Measurements from ENCODE around the gene KRTAP5-8. TPM values are rescaled to one million over a fixed set of nuclear protein-coding genes. Genes with fewer than 3 reads are reported as not detected.

The KRTAP5-8 gene
- total RNA-seq, 1 experiment from 2014 or later: not detected

- Histone ChIP-seq H3K18ac (ENCODE audit: insufficient read length, low read depth, low read length) (no peak overlapping the region), H3K23ac (ENCODE audit: insufficient read length, low read depth, low read length) (no peak overlapping the region), H3K79me1 (ENCODE audit: insufficient read depth, low read depth, low read length, poor library complexity, severe bottlenecking) (no peaks in the 10 kb centered on the region), H2BK20ac (ENCODE audit: low read depth, low read length, poor library complexity, severe bottlenecking) (no peak overlapping the region), H3K9me3 (ENCODE audit: control insufficient read depth, low read depth, low read length) (no peaks in the 10 kb centered on the region), H2BK120ac (ENCODE audit: low read depth, low read length, poor library complexity, severe bottlenecking) (no peak overlapping the region), H2AFZ (ENCODE audit: low read length) (no peak overlapping the region), H3K14ac (ENCODE audit: insufficient read depth, low read length) (no peak overlapping the region), H3K4me1 (ENCODE audit: insufficient read depth, low read length) (no peaks in the 10 kb centered on the region; the same call in 1 of the 2 replicates), H2BK5ac (ENCODE audit: insufficient read length, low read length) (no peak overlapping the region), H3T11ph (ENCODE audit: low read length) (no peak overlapping the region), H3K9ac (ENCODE audit: extremely low read depth, insufficient read length, low read length) (no peak overlapping the region), H3K79me2 (ENCODE audit: insufficient read depth, low read length) (no peaks in the 10 kb centered on the region), H3K23me2 (ENCODE audit: insufficient read length, low read depth, low read length, poor library complexity, severe bottlenecking) (no peaks in the 10 kb centered on the region), H4K20me1 (ENCODE audit: control insufficient read depth, insufficient read depth, insufficient read length) (no peaks in the 10 kb centered on the region), H4K5ac (ENCODE audit: insufficient read length, low read depth, low read length) (no peak overlapping the region), H3K4me2 (ENCODE audit: insufficient read depth, insufficient read length, low read length) (no peak overlapping the region), H3K27ac (ENCODE audit: insufficient read length, low read depth, low read length) (no peak overlapping the region), H2AK5ac (ENCODE audit: insufficient read length, low read length) (no peak overlapping the region), H4K91ac (ENCODE audit: insufficient read length, low read depth, low read length) (no peak overlapping the region), H3K4ac (ENCODE audit: low read depth, low read length) (no peak overlapping the region), H3K56ac (ENCODE audit: insufficient read length, low read depth, low read length) (no peak overlapping the region), H3K27me3 (ENCODE audit: insufficient read depth, low read length) (no peaks in the 10 kb centered on the region), H2BK15ac (ENCODE audit: low read depth, low read length) (no peak overlapping the region), H2BK12ac (ENCODE audit: insufficient read length, low read depth, low read length) (no peak overlapping the region), H4K8ac (replicated peaks; ENCODE audit: insufficient read length, low read depth, low read length) (no peak overlapping the region)
- Mint-ChIP-seq H3K4me3 (no peak overlapping the region), H3K27ac (no peak overlapping the region), H3K27me3 (ENCODE audit: low read depth) (peaks cover 43% of the 10 kb centered on the region), H3K9me3 (no peaks in the 10 kb centered on the region; a peak in 1 of 5 replicates), H3K4me1 (peaks cover 22 to 23% of the 10 kb centered on the region in 2 experiments), H3K36me3 (ENCODE audit: insufficient read depth in 1 of 3, low read depth in 3 of 3) (no peaks in the 10 kb centered on the region)
- WGBS (ENCODE audit: extremely low coverage, insufficient read length, low lambda C conversion rate): no CpG with 5 or more reads among the region's 4 CpGs
- TF ChIP-seq CTCF (conservative IDR thresholded peaks at IDR 0.05): no peak
- DNase-seq: no peak
Measured at GRCh38 chr11:71581826-71582225, 44.0 kb downstream of the KRTAP5-8 start.

All from H9 (cell line).